ENCODE data around the gene CHCT1. TPM values are rescaled to one million over a fixed set of nuclear protein-coding genes. Genes with fewer than 3 reads are reported as not detected.

Gene CHCT1
- total and polyA plus RNA-seq, 2 of the 8 experiments (the other 6 are each of a cell fraction or from before 2014, with no cell fraction given), result 0.06 TPM; not detected in 1

DNA sequence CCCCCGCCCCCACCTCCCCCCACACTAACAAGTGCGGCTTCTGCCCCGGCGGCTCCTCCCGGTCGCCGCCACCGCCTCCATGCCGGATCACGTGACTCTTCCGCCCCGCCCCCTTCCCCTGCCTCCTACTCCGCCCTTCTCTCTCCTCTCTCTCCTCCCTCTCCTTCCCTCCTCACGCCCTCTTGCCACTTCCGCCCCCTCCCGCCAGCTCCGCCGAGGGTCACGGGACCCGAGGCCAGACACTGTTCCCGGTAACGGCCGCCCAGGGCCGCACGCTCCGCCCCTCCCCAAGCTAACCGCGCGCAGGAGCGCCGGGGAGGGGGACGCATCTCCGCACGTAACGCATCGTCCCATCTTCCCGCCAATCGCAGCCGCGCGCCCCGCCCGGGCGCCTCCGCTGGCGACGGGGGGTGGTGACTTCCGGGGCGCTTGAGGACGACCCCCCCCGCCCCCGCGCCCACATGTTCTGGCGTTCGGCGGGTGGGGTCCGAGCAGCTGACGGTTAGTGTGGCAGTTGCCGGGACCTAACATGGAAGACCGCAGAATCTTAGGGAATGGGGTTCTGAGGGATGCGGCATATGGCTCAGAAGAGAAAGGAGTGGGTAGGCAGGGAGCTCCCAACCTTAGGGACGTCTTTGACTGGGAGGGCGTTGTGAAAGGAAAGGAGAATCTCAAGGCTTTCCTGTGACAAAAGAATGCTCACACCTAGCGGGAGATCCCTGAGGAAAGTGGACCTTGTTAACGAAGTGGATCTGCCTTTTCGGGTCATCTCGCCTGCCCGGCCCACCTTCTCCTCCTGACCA lies 30.0 kb upstream of the CHCT1 start, which contains the start of gene USP32 (continued):
- TF ChIP-seq, protein P1, sequence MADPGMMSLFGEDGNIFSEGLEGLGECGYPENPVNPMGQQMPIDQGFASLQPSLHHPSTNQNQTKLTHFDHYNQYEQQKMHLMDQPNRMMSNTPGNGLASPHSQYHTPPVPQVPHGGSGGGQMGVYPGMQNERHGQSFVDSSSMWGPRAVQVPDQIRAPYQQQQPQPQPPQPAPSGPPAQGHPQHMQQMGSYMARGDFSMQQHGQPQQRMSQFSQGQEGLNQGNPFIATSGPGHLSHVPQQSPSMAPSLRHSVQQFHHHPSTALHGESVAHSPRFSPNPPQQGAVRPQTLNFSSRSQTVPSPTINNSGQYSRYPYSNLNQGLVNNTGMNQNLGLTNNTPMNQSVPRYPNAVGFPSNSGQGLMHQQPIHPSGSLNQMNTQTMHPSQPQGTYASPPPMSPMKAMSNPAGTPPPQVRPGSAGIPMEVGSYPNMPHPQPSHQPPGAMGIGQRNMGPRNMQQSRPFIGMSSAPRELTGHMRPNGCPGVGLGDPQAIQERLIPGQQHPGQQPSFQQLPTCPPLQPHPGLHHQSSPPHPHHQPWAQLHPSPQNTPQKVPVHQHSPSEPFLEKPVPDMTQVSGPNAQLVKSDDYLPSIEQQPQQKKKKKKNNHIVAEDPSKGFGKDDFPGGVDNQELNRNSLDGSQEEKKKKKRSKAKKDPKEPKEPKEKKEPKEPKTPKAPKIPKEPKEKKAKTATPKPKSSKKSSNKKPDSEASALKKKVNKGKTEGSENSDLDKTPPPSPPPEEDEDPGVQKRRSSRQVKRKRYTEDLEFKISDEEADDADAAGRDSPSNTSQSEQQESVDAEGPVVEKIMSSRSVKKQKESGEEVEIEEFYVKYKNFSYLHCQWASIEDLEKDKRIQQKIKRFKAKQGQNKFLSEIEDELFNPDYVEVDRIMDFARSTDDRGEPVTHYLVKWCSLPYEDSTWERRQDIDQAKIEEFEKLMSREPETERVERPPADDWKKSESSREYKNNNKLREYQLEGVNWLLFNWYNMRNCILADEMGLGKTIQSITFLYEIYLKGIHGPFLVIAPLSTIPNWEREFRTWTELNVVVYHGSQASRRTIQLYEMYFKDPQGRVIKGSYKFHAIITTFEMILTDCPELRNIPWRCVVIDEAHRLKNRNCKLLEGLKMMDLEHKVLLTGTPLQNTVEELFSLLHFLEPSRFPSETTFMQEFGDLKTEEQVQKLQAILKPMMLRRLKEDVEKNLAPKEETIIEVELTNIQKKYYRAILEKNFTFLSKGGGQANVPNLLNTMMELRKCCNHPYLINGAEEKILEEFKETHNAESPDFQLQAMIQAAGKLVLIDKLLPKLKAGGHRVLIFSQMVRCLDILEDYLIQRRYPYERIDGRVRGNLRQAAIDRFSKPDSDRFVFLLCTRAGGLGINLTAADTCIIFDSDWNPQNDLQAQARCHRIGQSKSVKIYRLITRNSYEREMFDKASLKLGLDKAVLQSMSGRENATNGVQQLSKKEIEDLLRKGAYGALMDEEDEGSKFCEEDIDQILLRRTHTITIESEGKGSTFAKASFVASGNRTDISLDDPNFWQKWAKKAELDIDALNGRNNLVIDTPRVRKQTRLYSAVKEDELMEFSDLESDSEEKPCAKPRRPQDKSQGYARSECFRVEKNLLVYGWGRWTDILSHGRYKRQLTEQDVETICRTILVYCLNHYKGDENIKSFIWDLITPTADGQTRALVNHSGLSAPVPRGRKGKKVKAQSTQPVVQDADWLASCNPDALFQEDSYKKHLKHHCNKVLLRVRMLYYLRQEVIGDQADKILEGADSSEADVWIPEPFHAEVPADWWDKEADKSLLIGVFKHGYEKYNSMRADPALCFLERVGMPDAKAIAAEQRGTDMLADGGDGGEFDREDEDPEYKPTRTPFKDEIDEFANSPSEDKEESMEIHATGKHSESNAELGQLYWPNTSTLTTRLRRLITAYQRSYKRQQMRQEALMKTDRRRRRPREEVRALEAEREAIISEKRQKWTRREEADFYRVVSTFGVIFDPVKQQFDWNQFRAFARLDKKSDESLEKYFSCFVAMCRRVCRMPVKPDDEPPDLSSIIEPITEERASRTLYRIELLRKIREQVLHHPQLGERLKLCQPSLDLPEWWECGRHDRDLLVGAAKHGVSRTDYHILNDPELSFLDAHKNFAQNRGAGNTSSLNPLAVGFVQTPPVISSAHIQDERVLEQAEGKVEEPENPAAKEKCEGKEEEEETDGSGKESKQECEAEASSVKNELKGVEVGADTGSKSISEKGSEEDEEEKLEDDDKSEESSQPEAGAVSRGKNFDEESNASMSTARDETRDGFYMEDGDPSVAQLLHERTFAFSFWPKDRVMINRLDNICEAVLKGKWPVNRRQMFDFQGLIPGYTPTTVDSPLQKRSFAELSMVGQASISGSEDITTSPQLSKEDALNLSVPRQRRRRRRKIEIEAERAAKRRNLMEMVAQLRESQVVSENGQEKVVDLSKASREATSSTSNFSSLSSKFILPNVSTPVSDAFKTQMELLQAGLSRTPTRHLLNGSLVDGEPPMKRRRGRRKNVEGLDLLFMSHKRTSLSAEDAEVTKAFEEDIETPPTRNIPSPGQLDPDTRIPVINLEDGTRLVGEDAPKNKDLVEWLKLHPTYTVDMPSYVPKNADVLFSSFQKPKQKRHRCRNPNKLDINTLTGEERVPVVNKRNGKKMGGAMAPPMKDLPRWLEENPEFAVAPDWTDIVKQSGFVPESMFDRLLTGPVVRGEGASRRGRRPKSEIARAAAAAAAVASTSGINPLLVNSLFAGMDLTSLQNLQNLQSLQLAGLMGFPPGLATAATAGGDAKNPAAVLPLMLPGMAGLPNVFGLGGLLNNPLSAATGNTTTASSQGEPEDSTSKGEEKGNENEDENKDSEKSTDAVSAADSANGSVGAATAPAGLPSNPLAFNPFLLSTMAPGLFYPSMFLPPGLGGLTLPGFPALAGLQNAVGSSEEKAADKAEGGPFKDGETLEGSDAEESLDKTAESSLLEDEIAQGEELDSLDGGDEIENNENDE (IDR thresholded peaks at IDR 0.05; ENCODE audit: insufficient replicate concordance, low read length), result no peak
- TF ChIP-seq PHF8 (conservative IDR thresholded peaks at IDR 0.05; ENCODE audit: low read depth, low read length), result peak; percentile 68
- TF ChIP-seq EP300 (IDR thresholded peaks at IDR 0.05; ENCODE audit: borderline replicate concordance in 1 of 2, low read depth in 2 of 2, low read length in 2 of 2), result 0 out of 3 replicates have a peak, but pooled peaks of 1 of the 2 experiments have one; percentile 7
- TF ChIP-seq TBP (IDR thresholded peaks at IDR 0.05; ENCODE audit: low read depth, low read length), result peak; percentile 20
- peak; percentile 57 for TF ChIP-seq CREB1 (IDR thresholded peaks at IDR 0.05)
- TF ChIP-seq CTBP2 (IDR thresholded peaks at IDR 0.05; ENCODE audit: borderline replicate concordance, insufficient read depth, insufficient read length, low read length), result peak; percentile 55
- no peak for TF ChIP-seq SAP30 (IDR thresholded peaks at IDR 0.05; ENCODE audit: insufficient read depth, insufficient replicate concordance, low read length)
- no peak for TF ChIP-seq RNF2 (IDR thresholded peaks at IDR 0.05; ENCODE audit: borderline replicate concordance, low read depth, low read length, missing control alignments, poor library complexity, severe bottlenecking)

Measured in H1 (cell line).